Measurements from ENCODE around the gene ZFAND2B.
A peak's percentile ranks its signal among the peaks of the same experiment; 100 is the strongest.

Gene ZFAND2B

GRCh38 chr2:219205165-219205538, 1.4 kb upstream of the ZFAND2B start:
- no peak for DNase-seq (ENCODE audit: low spot score)
- TF ChIP-seq, protein P1, sequence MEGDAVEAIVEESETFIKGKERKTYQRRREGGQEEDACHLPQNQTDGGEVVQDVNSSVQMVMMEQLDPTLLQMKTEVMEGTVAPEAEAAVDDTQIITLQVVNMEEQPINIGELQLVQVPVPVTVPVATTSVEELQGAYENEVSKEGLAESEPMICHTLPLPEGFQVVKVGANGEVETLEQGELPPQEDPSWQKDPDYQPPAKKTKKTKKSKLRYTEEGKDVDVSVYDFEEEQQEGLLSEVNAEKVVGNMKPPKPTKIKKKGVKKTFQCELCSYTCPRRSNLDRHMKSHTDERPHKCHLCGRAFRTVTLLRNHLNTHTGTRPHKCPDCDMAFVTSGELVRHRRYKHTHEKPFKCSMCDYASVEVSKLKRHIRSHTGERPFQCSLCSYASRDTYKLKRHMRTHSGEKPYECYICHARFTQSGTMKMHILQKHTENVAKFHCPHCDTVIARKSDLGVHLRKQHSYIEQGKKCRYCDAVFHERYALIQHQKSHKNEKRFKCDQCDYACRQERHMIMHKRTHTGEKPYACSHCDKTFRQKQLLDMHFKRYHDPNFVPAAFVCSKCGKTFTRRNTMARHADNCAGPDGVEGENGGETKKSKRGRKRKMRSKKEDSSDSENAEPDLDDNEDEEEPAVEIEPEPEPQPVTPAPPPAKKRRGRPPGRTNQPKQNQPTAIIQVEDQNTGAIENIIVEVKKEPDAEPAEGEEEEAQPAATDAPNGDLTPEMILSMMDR (IDR thresholded peaks at IDR 0.05), result no peak

DNA sequence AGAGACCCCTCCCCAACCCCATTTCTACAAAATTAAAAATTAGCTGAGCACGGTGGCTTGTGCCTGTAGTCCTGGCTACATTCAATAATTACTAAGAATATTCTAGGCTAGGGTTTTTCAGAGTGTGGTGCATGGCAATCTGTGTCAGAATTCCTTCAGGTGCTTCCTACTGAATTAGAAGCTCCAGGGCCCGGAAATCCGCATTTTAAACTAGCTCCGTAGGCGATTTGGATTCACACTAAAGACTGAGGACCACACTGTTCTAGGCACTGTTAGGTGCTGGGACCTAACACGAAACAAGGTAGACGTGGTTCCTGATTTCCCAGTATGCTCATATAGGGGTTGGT, 628 bp upstream of the ZFAND2B start:
- TF ChIP-seq, protein P1 (IDR thresholded peaks at IDR 0.05), result no peak
- Histone ChIP-seq H3K4me3 (peak overlapping the region; percentile 79), H3K27ac (peak overlapping the region; percentile 92 to 94)
- no peak for DNase-seq (ENCODE audit: low spot score)

More at GRCh38 chr2:219205165-219205538, 1.4 kb upstream of the ZFAND2B start:
- no peak overlapping the region for H3K27ac ChIP-seq
- no peak overlapping the region for H3K4me3 ChIP-seq

DNA sequence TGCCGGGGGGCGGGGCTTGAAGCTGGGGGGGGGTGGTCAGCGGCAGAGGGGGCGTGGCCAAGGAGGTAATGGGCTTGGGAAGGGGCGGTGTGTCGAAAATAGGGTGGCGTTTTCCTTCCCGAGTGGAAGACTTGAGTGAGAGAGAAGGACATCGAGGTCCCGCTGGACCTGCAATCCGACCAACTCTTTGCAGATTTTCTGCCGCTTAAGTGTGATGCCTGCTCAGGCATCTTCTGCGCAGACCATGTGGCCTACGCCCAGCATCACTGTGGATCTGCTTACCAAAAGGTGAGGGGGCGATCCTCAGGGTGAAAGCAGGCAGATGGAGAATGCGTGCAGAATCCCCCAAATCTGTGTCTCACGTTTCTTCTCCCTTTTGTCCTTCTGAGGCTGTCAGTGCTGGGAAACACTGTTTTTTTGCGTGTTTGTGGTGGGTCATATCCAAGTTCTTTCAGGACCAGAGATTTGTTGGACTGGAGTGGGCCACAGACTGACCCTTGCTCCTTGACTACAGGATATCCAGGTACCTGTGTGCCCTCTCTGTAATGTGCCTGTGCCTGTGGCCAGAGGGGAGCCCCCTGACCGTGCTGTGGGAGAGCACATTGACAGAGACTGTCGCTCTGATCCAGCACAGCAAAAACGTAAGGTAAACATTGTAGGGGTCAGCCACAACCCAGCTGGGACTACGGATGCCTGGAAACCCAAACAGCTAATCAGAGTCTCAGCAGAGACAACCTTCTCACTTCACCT, 727 bp downstream of the ZFAND2B start:
- H3K27ac ChIP-seq, result peak overlapping the region; percentile 92 to 94
- H3K4me3 ChIP-seq, result peak overlapping the region; percentile 79
- DNase-seq (ENCODE audit: low spot score), result no peak
- TF ChIP-seq, protein P1 (IDR thresholded peaks at IDR 0.05), result no peak

DNA sequence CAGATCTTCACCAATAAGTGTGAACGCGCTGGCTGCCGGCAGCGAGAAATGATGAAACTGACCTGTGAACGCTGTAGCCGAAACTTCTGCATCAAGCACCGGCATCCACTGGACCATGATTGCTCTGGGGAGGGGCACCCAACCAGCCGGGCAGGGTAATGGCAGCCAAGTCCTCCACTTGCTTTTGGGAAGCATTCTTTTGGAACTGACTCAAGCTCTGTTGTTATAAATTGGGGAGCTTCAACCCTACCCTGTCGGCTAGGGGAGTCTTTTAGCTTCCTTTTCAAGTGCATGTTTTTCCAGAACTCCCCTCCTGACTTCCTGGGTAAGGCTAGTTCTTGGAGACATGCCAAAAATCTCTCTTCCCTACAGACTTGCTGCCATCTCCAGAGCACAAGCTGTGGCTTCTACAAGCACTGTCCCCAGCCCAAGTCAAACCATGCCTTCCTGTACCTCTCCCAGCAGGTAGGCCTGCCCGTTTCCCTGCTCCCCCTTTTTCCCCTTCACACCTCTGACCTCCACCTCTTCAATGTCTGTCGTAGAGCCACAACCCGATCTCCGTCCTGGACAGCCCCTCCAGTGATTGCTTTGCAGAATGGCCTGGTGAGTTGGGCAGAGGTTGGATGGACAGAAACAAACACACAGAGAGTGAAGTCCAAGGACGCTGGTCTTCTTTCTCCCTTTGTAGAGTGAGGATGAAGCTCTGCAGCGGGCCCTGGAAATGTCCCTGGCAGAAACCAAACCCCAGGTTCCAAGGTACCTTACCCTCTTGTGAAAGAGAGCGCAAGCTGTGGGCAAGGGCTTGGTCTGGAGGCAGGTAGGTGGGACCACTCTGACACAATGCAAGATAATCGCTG, 1.5 kb downstream of the ZFAND2B start:
- peak overlapping the region; percentile 79 for H3K4me3 ChIP-seq
- H3K27ac ChIP-seq, result peak overlapping the region; percentile 92 to 94
- DNase-seq (ENCODE audit: low spot score), result no peak
- TF ChIP-seq, protein P1 (IDR thresholded peaks at IDR 0.05), result no peak

DNA sequence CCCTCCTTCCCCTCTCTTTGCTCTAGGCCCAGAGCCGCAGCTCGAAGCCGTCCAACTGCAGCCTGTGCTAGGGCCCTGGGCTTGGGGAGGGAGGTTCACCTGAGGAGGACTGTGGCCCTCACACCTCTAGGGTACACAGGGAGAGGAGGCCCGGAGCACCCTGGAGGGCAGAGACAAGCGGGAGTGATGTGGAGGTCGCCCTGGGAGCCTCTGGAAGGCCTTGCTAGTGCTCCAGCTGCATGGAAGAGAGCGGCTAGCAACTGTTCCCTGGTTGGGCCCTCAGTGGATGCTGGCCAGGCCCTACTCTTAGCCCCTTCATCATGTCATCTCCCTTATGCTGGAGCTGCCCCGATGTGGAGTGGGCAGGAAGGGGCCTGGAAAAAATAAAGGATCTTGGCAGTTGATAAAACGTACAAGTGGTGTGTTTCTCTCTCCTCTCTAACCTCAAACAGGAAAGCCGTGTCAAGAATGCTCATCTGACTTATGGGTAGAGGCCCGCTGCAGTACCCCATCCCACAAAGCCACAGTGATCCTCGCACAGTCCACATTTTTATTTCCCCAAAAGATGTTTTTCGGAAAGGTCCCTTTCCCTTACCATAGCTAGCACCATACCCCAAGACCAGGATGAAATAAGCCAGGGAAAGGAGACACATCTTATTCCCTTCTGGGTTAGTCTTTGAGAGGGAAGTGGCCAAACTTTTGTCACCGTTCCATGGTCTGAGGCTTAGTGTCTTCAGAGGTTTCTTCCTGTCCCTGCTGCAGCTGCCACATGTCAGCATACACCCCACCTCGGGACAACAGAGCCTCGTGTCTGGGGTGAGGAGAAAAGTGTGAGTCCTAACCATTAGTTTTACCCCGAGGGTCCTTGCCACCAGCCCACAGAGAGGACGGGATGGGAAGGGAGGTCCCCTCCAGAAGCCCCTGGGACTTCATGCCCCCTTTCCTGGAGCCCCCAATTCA, 2.9 kb downstream of the ZFAND2B start:
- no peak overlapping the region for H3K27ac ChIP-seq
- no peak overlapping the region for H3K4me3 ChIP-seq
- DNase-seq (ENCODE audit: low spot score), result no peak
- TF ChIP-seq, protein P1 (IDR thresholded peaks at IDR 0.05), result no peak

DNA sequence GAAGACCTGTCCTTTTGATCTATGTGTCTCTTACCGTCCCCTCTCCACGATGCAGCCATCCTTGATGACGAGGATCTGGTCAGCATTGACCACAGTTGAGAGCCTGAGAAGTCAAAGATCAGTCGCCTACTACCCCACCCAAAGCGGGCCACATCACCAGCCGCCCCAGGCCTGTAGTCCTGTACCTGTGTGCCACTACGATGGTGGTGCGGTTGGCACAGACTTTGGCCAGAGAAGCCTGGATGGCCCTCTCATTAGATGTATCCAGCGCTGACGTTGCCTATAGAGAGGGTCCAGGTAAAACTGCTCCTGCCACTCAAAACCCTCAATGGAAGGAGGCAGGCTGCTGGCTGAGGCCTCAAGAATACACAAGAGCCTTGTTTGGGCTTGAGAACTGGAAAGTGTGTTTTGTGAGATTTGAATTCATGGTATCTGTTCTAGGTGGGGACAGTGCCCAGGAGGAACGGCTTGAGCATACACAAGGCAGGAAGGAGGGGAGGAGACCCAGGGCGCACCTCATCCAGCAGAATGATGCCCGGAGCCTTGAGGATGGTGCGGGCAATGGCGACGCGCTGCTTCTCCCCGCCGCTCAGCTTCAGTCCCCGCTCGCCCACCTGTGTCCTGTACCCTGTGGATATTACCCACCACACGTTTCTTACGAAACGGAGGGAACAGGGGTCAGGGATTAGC, 3.8 kb downstream of the ZFAND2B start:
- H3K27ac ChIP-seq, result no peak overlapping the region
- TF ChIP-seq, protein P1 (IDR thresholded peaks at IDR 0.05), result no peak
- no peak overlapping the region for H3K4me3 ChIP-seq
- no peak for DNase-seq (ENCODE audit: low spot score)
